WERI-Rb-1 (cell line): ENCODE measurements around the gene ARL6.

ENCODE experiments used
- DNase-seq: peaks from one replicate; pipeline ENCODE4 v3.0.0-alpha.2; 2020
- H3K27ac ChIP-seq: fragments of 250-450 bp; sonication (Bioruptor Pico); 2 replicates; pipeline ENCODE4 v1.5.1; 2020; ENCODE audit warnings: mild to moderate bottlenecking, moderate library complexity
- H3K27me3 ChIP-seq: fragments of 250-450 bp; sonication (Bioruptor Pico); 2 replicates; pipeline ENCODE4 v1.5.1; 2021; ENCODE audit warnings: mild to moderate bottlenecking, low read depth, moderate library complexity; ENCODE audit not compliant: insufficient read depth, severe bottlenecking
- H3K36me3 ChIP-seq: fragments of 250-450 bp; sonication (Bioruptor Pico); 2 replicates; pipeline ENCODE4 v1.5.1; 2020; ENCODE audit warnings: mild to moderate bottlenecking, moderate library complexity
- H3K4me3 ChIP-seq: 2 replicates; pipeline ENCODE4 v1.5.1; 2011; ENCODE audit warnings: low read depth, mild to moderate bottlenecking, control low read depth, low read length
- H3K9me3 ChIP-seq: fragments of 250-450 bp; sonication (Bioruptor Pico); 2 replicates; pipeline ENCODE4 v1.5.1; 2021; ENCODE audit warnings: mild to moderate bottlenecking, moderate library complexity; ENCODE audit not compliant: severe bottlenecking
- CTCF ChIP-seq: IDR thresholded peaks from 2 replicates; pipeline ENCODE4 v1.5.1; 2011; ENCODE audit warnings: low read depth, mild to moderate bottlenecking, control low read depth, inconsistent platforms, low read length

Gene ARL6

GRCh38 chr3:97778152-97778551 lies 13.6 kb downstream of the ARL6 start:
- no peak overlapping the region for H3K27ac ChIP-seq
- peaks cover 20% of the 10 kb centered on the region for H3K36me3 ChIP-seq
- no peaks in the 10 kb centered on the region for H3K27me3 ChIP-seq
- H3K9me3 ChIP-seq, result no peaks in the 10 kb centered on the region
- no peak for DNase-seq
- H3K4me3 ChIP-seq, result no peak overlapping the region
- TF ChIP-seq CTCF, result no peak

GRCh38 chr3:97793420-97794019 lies 29.0 kb downstream of the ARL6 start:
- Histone ChIP-seq H3K36me3 (no peaks in the 10 kb centered on the region), H3K27ac (no peak overlapping the region), H3K4me3 (no peak overlapping the region), H3K27me3 (no peaks in the 10 kb centered on the region), H3K9me3 (no peaks in the 10 kb centered on the region)
- peak; percentile 67 for TF ChIP-seq CTCF
- DNase-seq, result no peak

GRCh38 chr3:97795951-97796350 lies 31.4 kb downstream of the ARL6 start:
- H3K27me3 ChIP-seq, result no peaks in the 10 kb centered on the region

GRCh38 chr3:97804471-97804870 lies 39.9 kb downstream of the ARL6 start:
- no peaks in the 10 kb centered on the region for H3K27me3 ChIP-seq
- no peak for TF ChIP-seq CTCF
- no peaks in the 10 kb centered on the region for H3K36me3 ChIP-seq
- no peak overlapping the region; the same call in 1 of the 2 replicates for H3K27ac ChIP-seq
- no peak overlapping the region for H3K4me3 ChIP-seq
- peaks cover 3% of the 10 kb centered on the region for H3K9me3 ChIP-seq
- no peak for DNase-seq

More at GRCh38 chr3:97795951-97796350, 31.4 kb downstream of the ARL6 start:
- TF ChIP-seq CTCF, result no peak
- Histone ChIP-seq H3K9me3 (no peaks in the 10 kb centered on the region), H3K4me3 (no peak overlapping the region), H3K36me3 (no peaks in the 10 kb centered on the region), H3K27ac (no peak overlapping the region)
- no peak for DNase-seq

GRCh38 chr3:97810779-97811390 lies 46.3 kb downstream of the ARL6 start:
- no peaks in the 10 kb centered on the region for H3K27me3 ChIP-seq
- no peaks in the 10 kb centered on the region for H3K36me3 ChIP-seq
- no peak overlapping the region for H3K27ac ChIP-seq
- no peak overlapping the region for H3K4me3 ChIP-seq
- H3K9me3 ChIP-seq, result no peaks in the 10 kb centered on the region
- DNase-seq, result no peak
- TF ChIP-seq CTCF, result no peak
